Activated CD8-positive, alpha-beta T cell treated with anti-CD3 and anti-CD28 coated beads for 36 hours (primary cell): ENCODE data around the gene COPS6. TPM values are rescaled to one million over a fixed set of nuclear protein-coding genes. Genes with fewer than 3 reads are reported as not detected.

Source experiments
- ATAC-seq: fragments of 200-7000 bp; cut with Tn5 transposase; one replicate; pipeline ENCODE4 v1.10.0; 2021; ENCODE audit warnings: mild to moderate bottlenecking, moderate library complexity
- CTCF ChIA-PET: fragments of 350-600 bp; sonication (Branson Sonifier 250); formaldehyde crosslinking; loops from one replicate; lab custom pipeline; 2021; ENCODE audit warnings: antibody characterized with exemption; lab: Charles Lee
- POLR2A ChIA-PET: fragments of 350-600 bp; sonication (Branson Sonifier 250); formaldehyde crosslinking; loops from one replicate; lab custom pipeline; 2021; ENCODE audit warnings: antibody characterized with exemption; lab: Charles Lee
- DNase-seq: peaks from one replicate; pipeline ENCODE4 v3.0.0-alpha.2; 2020
- H3K27ac Mint-ChIP-seq: one replicate; pipeline ENCODE4 v1.8.0; 2021; ENCODE audit warnings: mild to moderate bottlenecking, mixed read lengths
- H3K27me3 Mint-ChIP-seq: one replicate; pipeline ENCODE4 v1.8.0; 2021; ENCODE audit warnings: mixed read lengths
- H3K36me3 Mint-ChIP-seq: one replicate; pipeline ENCODE4 v1.8.0; 2021; ENCODE audit warnings: low read depth, mixed read lengths
- H3K4me1 Mint-ChIP-seq: one replicate; pipeline ENCODE4 v1.8.0; 2021; ENCODE audit warnings: low read depth, mixed read lengths
- H3K4me3 Mint-ChIP-seq: one replicate; pipeline ENCODE4 v1.8.0; 2021; ENCODE audit warnings: mild to moderate bottlenecking, moderate library complexity, mixed read lengths
- H3K9me3 Mint-ChIP-seq: one replicate; pipeline ENCODE4 v1.8.0; 2021; ENCODE audit warnings: mixed read lengths
- intact Hi-C: fragments of 100-400 bp; cut with micrococcal nuclease; formaldehyde crosslinking; loops from one replicate; pipeline ENCODE4 v1.10.0; 2022
- total RNA-seq, 2 experiments: library from RNA; stranded (reverse); gene quantifications; one replicate each; pipeline ENCODE4 v1.2.3, GENCODE V29; 2021
- TF ChIP-seq, protein P1 (sequence below): fragments of 200-600 bp; IDR thresholded peaks from one replicate; pipeline ENCODE4 v1.8.0; 2022; ENCODE audit warnings: antibody characterized with exemption, mild to moderate bottlenecking

Gene COPS6
- total RNA-seq, 2 experiments from 2014 or later: 81.3 to 86.3 TPM

- DNase-seq: peak; percentile 84
- Mint-ChIP-seq H3K4me3 (peak within 1 kb of the TSS; percentile 87), H3K27me3 (no peaks in the 10 kb centered on the region), H3K4me1 (peaks cover 17% of the 10 kb centered on the region), H3K9me3 (no peaks in the 10 kb centered on the region), H3K27ac (peak within 1 kb of the TSS; percentile 94), H3K36me3 (peaks cover 4% of the 10 kb centered on the region)
- intact Hi-C loops: no loop called here
- peak; percentile 93 for ATAC-seq
- TF ChIP-seq, protein P1, sequence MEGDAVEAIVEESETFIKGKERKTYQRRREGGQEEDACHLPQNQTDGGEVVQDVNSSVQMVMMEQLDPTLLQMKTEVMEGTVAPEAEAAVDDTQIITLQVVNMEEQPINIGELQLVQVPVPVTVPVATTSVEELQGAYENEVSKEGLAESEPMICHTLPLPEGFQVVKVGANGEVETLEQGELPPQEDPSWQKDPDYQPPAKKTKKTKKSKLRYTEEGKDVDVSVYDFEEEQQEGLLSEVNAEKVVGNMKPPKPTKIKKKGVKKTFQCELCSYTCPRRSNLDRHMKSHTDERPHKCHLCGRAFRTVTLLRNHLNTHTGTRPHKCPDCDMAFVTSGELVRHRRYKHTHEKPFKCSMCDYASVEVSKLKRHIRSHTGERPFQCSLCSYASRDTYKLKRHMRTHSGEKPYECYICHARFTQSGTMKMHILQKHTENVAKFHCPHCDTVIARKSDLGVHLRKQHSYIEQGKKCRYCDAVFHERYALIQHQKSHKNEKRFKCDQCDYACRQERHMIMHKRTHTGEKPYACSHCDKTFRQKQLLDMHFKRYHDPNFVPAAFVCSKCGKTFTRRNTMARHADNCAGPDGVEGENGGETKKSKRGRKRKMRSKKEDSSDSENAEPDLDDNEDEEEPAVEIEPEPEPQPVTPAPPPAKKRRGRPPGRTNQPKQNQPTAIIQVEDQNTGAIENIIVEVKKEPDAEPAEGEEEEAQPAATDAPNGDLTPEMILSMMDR: peak; percentile 19
- ChIA-PET CTCF (interaction anchor here (0.7 to 1.3 kb wide), 6 partner anchors 9 to 138 kb away, joined by 3 to 7 read pairs (median 3); partner anchors contain the start of genes AP4M1 and MCM7), POLR2A (interaction anchor here (0.5 to 1.8 kb wide), 11 partner anchors 12 to 453 kb away, joined by 3 to 10 read pairs (median 4); partner anchors contain the start of genes AP4M1, MCM7 and ZKSCAN1)
Observed at GRCh38 chr7:100049441-100050291, 39.1 kb upstream of the COPS6 start, which contains the start of gene ZSCAN21. TSS of gene ZSCAN21 (plus strand) at chr7:100049774. CDS start at chr7:100057007, 7,233 bp downstream.

DNA sequence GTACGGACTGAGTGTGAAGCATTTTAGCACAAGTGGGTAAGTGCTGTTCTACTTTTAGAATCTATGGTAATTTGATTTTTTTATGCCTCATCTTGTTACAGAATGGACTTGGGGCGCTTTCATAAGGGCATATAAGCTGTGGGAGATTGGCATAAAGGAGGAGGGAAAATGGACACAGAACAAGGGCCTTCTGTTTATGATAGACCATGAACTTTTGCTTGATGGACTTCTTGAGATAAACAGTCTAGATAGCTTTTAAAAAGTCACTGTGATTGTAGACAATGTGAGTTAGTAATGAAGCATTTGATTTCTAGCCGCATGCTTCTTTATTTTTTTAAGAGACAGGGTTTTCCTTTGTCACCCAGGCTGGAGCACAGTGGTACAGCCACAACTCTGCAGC is 37.2 kb upstream of the COPS6 start:
- ATAC-seq: no peak
- POLR2A ChIA-PET: interaction anchor here (0.8 to 1.5 kb wide), 4 partner anchors 12 to 60 kb away, joined by 3 to 9 read pairs (median 4); no protein-coding TSS in a partner anchor

GRCh38 chr7:100053215-100053614 is 35.6 kb upstream of the COPS6 start:
- H3K9me3 Mint-ChIP-seq: no peaks in the 10 kb centered on the region
- DNase-seq: peak; percentile 22
- H3K4me1 Mint-ChIP-seq: peaks cover 16% of the 10 kb centered on the region
- ATAC-seq: peak; percentile 35
- H3K27me3 Mint-ChIP-seq: no peaks in the 10 kb centered on the region
- POLR2A ChIA-PET: interaction anchor here (0.6 kb wide), 1 partner anchor 39 kb away, joined by 4 read pairs; no protein-coding TSS in a partner anchor
- CTCF ChIA-PET: interaction anchor here (0.9 to 3.3 kb wide), 7 partner anchors 8 to 140 kb away, joined by 3 to 20 read pairs (median 4); partner anchors contain the start of genes AP4M1 and ZKSCAN1
- H3K4me3 Mint-ChIP-seq: no peak overlapping the region
- H3K36me3 Mint-ChIP-seq: peaks cover 8% of the 10 kb centered on the region
- intact Hi-C loops: no loop called here
- TF ChIP-seq, protein P1: no peak
- H3K27ac Mint-ChIP-seq: no peak overlapping the region

More for the DNA sequence above, 37.2 kb upstream of the COPS6 start:
- CTCF ChIA-PET: interaction anchor here (0.8 to 3.3 kb wide), 8 partner anchors 11 to 138 kb away, joined by 3 to 20 read pairs (median 4); partner anchors contain the start of gene ZKSCAN1
- intact Hi-C loops: no loop called here
- Mint-ChIP-seq H3K27me3 (no peaks in the 10 kb centered on the region), H3K9me3 (no peaks in the 10 kb centered on the region), H3K36me3 (peaks cover 4% of the 10 kb centered on the region), H3K27ac (no peak overlapping the region), H3K4me1 (peaks cover 16% of the 10 kb centered on the region), H3K4me3 (peak overlapping the region; percentile 6)
- no peak for DNase-seq
- TF ChIP-seq, protein P1: no peak

DNA sequence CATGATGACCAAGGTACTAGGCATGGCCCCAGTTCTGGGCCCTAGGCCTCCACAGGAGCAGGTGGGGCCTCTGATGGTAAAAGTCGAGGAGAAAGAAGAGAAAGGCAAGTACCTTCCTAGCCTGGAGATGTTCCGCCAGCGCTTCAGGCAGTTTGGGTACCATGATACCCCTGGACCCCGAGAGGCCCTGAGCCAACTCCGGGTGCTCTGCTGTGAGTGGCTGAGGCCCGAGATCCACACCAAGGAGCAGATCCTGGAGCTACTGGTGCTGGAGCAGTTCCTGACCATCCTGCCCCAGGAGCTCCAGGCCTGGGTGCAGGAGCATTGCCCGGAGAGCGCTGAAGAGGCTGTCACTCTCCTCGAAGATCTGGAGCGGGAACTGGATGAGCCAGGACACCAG is 31.8 kb upstream of the COPS6 start:
- DNase-seq (no peak), ATAC-seq (no peak)
- ChIA-PET CTCF (no interaction called here), POLR2A (no interaction called here)
- H3K27me3 Mint-ChIP-seq: no peaks in the 10 kb centered on the region
- peaks cover 4% of the 10 kb centered on the region for H3K4me1 Mint-ChIP-seq
- no peak overlapping the region for H3K27ac Mint-ChIP-seq
- intact Hi-C loops: no loop called here
- H3K9me3 Mint-ChIP-seq: no peaks in the 10 kb centered on the region
- TF ChIP-seq, protein P1: no peak
- peaks cover 15% of the 10 kb centered on the region for H3K36me3 Mint-ChIP-seq
- H3K4me3 Mint-ChIP-seq: no peak overlapping the region
